BJ (cell line): Measurements from ENCODE around the gene ZBTB37. TPM values are rescaled to one million over a fixed set of nuclear protein-coding genes. Genes with fewer than 3 reads are reported as not detected.
"Not testable (repeated sequence)": the region's sequence is repeated elsewhere in the genome, so short reads cannot be mapped to it uniquely, and the experiment has no call there.

Experiments used
- CTCF ChIA-PET: fragments of 350-600 bp; formaldehyde crosslinking; extraction: SDS; loops from one replicate; lab custom pipeline; 2021; ENCODE audit warnings: antibody characterized with exemption, inconsistent platforms; lab: Yijun Ruan, JAX
- POLR2A ChIA-PET: fragments of 300-600 bp; sonication (Branson Sonifier 250); formaldehyde crosslinking; extraction: SDS; loops from one replicate; lab custom pipeline; 2021; ENCODE audit warnings: antibody characterized with exemption; lab: Charles Lee
- DNase-seq: peaks from one replicate; pipeline ENCODE4 v3.0.0-alpha.2; 2011; ENCODE audit warnings: low read depth
- H3K27me3 ChIP-seq: 2 replicates; pipeline ENCODE4 v1.6.0; 2011; ENCODE audit warnings: low read length; ENCODE audit not compliant: control insufficient read depth, insufficient read depth
- H3K36me3 ChIP-seq: 2 replicates; pipeline ENCODE4 v1.5.1; 2011; ENCODE audit warnings: low read length; ENCODE audit not compliant: control insufficient read depth, insufficient read depth
- H3K4me3 ChIP-seq: 2 replicates; pipeline ENCODE4 v1.5.1; 2011; ENCODE audit warnings: low read depth, mild to moderate bottlenecking, control low read depth, low read length
- polyA plus RNA-seq: library from polyadenylated mRNA; depleted of rRNA; stranded (reverse); fragments of >200 nt; gene quantifications from 2 replicates; pipeline ENCODE4 v1.2.3, GENCODE V29; 2011
- TF ChIP-seq, protein P1 (sequence below): IDR thresholded peaks from 2 replicates; pipeline ENCODE4 v1.5.1; 2011; ENCODE audit warnings: low read depth, mild to moderate bottlenecking, control low read depth, inconsistent platforms, low read length, moderate library complexity; ENCODE audit not compliant: insufficient read depth

The ZBTB37 gene
- polyA plus RNA-seq, 1 experiment = 1.8 TPM

- ChIA-PET POLR2A (no interaction called here), CTCF (interaction anchor here (1.3 to 1.5 kb wide), 2 partner anchors 12 to 19 kb away, joined by 3 to 4 read pairs; no protein-coding TSS in a partner anchor)
These were observed 2.3 kb downstream of the ZBTB37 start for GRCh38 chr1:173870252-173871075.

DNA sequence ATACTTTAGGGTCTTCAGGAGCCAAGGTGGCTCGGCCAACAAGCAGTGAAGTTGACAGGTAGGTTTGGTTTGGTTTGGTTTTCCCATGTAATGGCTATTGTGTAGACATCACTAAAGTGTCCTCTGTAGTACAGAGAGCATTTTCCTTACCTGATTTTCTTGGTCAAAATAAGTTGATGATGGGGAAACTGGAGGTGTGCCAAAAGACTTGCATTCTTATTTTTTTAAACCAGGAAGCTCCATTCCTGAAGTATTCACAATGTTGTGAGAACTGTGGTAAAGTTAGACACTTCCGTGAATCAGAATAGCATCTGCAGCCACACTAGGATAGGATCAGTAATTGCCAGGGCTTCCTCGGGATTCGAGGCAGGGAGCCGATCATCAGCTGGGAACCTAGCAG is 2.9 kb downstream of the ZBTB37 start:
- H3K36me3 ChIP-seq = peaks cover 2% of the 10 kb centered on the region
- ChIA-PET POLR2A (no interaction called here), CTCF (interaction anchor here (1.3 kb wide), 1 partner anchor 18 kb away, joined by 4 read pairs; no protein-coding TSS in a partner anchor)
- TF ChIP-seq, protein P1, sequence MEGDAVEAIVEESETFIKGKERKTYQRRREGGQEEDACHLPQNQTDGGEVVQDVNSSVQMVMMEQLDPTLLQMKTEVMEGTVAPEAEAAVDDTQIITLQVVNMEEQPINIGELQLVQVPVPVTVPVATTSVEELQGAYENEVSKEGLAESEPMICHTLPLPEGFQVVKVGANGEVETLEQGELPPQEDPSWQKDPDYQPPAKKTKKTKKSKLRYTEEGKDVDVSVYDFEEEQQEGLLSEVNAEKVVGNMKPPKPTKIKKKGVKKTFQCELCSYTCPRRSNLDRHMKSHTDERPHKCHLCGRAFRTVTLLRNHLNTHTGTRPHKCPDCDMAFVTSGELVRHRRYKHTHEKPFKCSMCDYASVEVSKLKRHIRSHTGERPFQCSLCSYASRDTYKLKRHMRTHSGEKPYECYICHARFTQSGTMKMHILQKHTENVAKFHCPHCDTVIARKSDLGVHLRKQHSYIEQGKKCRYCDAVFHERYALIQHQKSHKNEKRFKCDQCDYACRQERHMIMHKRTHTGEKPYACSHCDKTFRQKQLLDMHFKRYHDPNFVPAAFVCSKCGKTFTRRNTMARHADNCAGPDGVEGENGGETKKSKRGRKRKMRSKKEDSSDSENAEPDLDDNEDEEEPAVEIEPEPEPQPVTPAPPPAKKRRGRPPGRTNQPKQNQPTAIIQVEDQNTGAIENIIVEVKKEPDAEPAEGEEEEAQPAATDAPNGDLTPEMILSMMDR = no peak
- no peak for DNase-seq
- no peak overlapping the region for H3K4me3 ChIP-seq
- H3K27me3 ChIP-seq = no peaks in the 10 kb centered on the region

More at GRCh38 chr1:173870252-173871075, 2.3 kb downstream of the ZBTB37 start:
- Histone ChIP-seq H3K27me3 (no peaks in the 10 kb centered on the region), H3K4me3 (no peak overlapping the region), H3K36me3 (peaks cover 2% of the 10 kb centered on the region)
- no peak for DNase-seq
- TF ChIP-seq, protein P1 = no peak

DNA sequence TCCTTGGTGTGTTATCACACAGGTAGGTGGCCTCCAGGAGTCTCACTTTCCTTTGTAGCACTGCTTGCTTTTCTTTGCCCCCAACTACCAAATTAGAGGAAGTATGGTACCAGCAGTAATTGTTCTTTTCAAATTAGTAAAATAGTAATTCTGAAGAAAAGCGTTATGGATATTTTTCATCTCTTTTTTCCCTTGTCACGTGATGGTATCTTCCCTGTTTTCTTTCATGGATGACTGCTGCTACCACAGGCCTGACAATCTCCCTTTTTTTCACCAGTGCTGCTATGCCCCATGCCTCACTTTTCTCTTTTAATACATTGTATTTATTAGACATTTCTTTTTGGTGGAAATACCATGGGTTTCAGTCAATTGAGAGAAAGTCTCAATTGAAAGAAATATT is 3.3 kb downstream of the ZBTB37 start:
- POLR2A ChIA-PET = no interaction called here
- DNase-seq = no peak
- CTCF ChIA-PET = interaction anchor here (1.3 kb wide), 1 partner anchor 18 kb away, joined by 4 read pairs; no protein-coding TSS in a partner anchor
- no peak overlapping the region for H3K4me3 ChIP-seq
- TF ChIP-seq, protein P1 = no peak
- H3K27me3 ChIP-seq = no peaks in the 10 kb centered on the region
- peaks cover 2% of the 10 kb centered on the region for H3K36me3 ChIP-seq

GRCh38 chr1:173876732-173877131 is 8.6 kb downstream of the ZBTB37 start:
- Histone ChIP-seq H3K4me3 (no peak overlapping the region), H3K27me3 (no peaks in the 10 kb centered on the region), H3K36me3 (no peaks in the 10 kb centered on the region; the same call in 1 of the 2 replicates)
- CTCF ChIA-PET = no interaction called here
- POLR2A ChIA-PET = no interaction called here
- TF ChIP-seq, protein P1 = no peak
- no peak for DNase-seq

DNA sequence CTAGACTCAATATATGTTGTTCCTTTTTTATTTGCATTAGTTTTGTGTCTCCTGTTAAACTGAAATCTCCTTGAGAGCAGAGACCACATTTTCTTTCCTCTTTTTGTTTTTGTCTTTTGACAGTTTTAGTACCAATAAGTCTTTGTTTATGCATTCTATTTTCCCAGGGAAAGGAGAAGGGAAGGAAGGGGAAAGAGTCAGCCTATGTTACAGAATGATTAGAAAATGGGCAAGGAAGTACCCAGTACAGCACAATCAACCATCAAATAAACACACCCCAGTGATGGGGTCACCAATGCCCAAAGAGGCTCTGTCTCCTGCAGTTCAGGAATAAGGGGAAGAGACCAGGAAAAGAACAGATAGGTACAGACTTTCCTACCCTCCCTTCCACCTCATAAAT is 10.1 kb downstream of the ZBTB37 start:
- TF ChIP-seq, protein P1 = no peak
- POLR2A ChIA-PET = interaction anchor here (0.7 kb wide), 1 partner anchor 457 kb away, joined by 4 read pairs; no protein-coding TSS in a partner anchor
- Histone ChIP-seq H3K27me3 (no peaks in the 10 kb centered on the region), H3K4me3 (no peak overlapping the region), H3K36me3 (no peaks in the 10 kb centered on the region; the same call in 1 of the 2 replicates)
- no peak for DNase-seq
- CTCF ChIA-PET = no interaction called here

GRCh38 chr1:173881117-173881516 is 12.9 kb downstream of the ZBTB37 start:
- CTCF ChIA-PET, H3K27me3 ChIP-seq, H3K36me3 ChIP-seq, POLR2A ChIA-PET, DNase-seq, H3K4me3 ChIP-seq: not testable (repeated sequence)
